ENCODE data around the gene SPATA31A3.
"Not testable (repeated sequence)": the region's sequence is repeated elsewhere in the genome, so short reads cannot be mapped to it uniquely, and the experiment has no call there.

The SPATA31A3 gene

DNA sequence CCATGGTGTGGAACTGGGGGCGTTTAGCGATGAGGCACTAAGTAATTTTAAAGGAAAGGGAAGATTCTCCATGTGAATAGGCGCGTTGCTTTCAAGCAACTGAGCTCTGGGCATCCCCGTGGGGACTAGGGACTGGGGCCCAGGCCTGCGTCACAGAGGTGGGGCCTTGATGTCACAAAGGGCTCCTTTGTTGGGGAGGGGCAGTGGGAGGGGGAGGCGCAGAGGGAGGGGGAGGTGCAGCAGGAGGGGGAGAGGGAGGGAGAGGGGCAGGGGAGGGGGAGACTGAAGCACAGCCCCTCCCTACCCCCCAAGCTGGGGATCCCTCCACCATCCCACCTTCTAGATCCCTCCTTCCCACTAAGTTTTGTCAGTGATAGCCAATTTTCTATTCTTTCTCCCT lies at the start of gene SPATA31A3:
TSS of gene SPATA31A3 (minus strand) at position 101 of the 400 bp plus-strand sequence. CDS start at position 72, 29 bp downstream.
- H3K4me3 ChIP-seq (ENCODE audit: low read depth, low read length): not testable (repeated sequence)

DNA sequence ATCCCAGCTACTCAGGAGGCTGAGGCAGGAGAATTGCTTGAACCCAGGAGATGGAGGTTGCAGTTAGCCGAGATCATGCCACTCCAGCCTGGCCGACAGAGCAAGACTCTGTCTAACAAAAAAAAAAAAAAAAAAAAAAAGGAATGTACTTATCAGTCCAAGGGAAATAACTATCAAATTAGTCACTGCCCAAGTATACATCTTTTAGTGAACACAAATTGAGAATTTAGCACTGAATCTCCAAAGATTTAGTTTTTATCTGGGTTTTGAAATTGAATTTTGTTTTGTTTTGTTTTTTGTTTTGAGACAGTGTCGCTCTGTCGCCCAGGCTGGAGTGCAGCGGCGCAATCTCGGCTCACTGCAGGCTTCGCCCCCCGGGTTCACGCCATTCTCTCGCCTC lies 39.8 kb downstream of the SPATA31A3 start:
- not testable (repeated sequence) for H3K4me3 ChIP-seq (ENCODE audit: low read depth, low read length)

DNA sequence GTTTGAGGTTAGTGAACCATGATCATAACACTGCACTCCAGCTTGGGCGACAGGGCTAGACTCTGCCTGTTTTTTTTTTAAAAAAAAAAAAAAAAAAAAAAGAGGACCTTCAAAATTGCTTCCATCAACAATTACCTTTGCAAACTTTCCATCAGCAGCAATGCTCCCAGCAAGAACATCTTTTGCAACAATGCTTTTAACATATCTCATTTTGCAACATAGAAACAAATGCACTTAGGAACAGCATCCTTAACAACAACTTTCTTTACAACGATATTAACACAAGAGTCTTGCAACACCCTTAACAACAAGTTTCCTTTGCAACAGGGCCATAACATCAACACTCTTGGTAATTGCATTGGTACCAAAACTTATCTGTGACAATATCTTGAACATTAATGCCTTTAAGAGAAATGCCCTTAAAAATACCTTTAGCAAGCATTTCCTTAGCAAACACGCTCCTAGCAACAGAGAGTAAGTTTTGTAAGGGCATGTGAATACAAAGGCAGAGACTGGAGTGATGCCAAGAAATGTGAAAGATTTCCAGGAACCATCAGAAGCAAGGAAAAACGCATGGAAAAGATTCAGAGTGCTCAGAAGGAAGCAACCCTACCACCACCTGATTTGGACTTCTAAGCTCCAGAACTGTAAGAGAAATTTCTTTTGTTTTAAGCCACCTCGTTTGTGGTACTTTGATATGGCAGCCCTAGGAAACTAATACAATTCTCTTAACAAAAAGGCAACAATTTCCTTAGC lies 49.8 kb downstream of the SPATA31A3 start:
- not testable (repeated sequence) for H3K4me3 ChIP-seq (ENCODE audit: low read depth, low read length)

DNA sequence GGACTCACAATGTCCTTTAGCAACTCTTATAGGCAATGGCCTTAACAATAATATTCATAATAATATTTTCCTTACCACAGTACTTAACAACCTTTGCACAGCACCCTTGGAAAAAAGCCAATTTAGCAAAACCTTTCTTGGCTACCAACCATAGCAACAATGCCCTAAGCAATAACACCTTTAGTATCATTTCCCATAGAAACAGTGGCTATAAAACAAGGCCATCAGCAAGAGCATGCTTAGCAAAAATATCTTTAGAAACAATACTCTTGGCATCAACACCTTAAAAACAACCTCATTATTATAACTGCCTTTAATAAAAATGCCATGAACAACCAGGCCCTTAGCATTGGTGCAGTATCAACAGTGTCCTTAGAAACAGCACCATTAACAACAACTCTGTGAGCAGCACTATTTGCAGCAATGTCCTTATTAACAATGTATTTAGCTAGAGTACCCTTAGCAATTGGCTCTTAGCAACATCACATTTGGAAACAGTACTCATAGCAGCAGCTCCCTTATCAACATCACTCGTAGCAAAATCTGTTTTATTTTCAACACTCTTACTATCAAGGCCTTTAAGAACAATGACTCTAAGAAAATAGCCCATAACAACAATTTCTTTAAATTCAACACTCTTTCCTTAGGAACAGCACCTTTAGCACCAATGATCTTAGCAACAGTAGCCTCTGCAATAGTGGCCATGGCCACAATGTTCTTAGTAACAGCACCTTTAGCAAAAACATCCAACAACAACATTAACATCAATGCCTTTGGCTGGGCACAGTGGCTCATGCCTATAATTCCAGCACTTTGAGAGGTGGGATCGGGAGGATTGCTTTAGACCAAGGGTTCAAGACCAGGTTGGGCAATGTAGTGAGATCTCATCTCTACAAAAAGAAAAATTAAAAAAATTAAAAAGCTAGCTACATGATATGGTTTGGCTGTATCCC lies 52.2 kb downstream of the SPATA31A3 start:
- not testable (repeated sequence) for H3K4me3 ChIP-seq (ENCODE audit: low read depth, low read length)

DNA sequence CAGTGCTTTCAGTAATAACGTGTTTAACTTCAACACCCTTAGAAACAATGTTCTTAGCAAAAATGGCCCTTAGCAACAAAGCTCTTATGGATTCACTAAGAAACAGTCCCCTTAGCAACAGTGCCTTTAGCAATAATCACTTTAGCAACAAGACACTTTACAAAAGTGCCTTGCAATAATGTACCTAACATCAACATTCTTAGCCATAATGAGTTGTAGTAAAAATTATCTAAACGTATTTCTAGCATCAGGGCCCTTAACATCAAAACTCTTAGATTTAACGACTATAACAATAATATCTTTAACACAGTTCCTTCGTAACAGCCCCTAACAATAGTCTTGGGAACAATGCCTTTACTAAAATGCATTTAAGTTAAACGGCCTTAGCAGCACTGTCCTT lies 54.0 kb downstream of the SPATA31A3 start:
- H3K4me3 ChIP-seq (ENCODE audit: low read depth, low read length): not testable (repeated sequence)

DNA sequence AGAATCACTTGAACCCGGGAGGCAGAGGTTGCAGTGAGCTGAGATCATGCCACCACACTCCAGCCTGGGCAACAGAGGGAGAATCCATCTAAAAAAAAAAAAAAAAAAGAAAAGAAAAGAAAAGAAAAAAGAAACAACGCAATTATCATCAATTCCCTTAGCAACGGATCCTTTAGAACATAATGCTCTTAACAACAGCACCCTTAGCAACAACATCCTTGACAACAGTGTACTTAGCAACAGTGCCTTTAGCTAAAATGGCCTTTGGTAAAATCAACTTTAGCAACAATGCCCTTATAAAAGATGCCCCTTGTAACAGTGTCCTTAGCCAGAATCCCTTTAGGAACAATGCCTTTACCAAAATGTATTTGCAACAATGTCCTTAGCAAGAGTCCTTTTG lies 54.7 kb downstream of the SPATA31A3 start:
- not testable (repeated sequence) for H3K4me3 ChIP-seq (ENCODE audit: low read depth, low read length)

Data from WI38 (cell line).